ENCODE results near the gene MYO5B. TPM values are rescaled to one million over a fixed set of nuclear protein-coding genes. Genes with fewer than 3 reads are reported as not detected.

MYO5B gene
- total and polyA plus RNA-seq, 2 donors (not counting 1 experiment from before 2014, with no cell fraction given) = 0.30 to 1.7 TPM

DNA sequence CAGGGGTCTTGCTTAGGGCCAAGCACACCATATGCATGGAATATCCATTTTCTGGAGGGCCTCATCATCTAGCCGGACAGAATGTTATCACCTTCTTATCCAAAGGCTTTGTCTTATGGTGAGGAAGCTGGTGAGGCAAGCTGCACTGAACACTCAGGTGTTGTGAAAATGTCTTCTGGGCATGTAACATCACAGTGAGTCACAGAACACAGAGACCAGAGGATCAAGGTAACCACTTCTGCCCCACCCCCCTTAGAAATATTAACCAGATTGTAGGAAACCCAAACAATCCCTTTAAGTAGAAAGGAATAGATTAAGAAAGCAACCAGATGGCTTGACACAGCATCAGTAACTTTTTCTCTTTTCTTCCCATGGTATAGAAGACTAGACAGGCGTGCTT is 51.1 kb downstream of the MYO5B start:
- Mint-ChIP-seq H3K4me1 (no peaks in the 10 kb centered on the region), H3K4me3 (no peak overlapping the region), H3K27ac (no peak overlapping the region), H3K9me3 (ENCODE audit: insufficient read depth) (peaks cover 2% of the 10 kb centered on the region), H3K27me3 (peaks cover 42% of the 10 kb centered on the region)
- H3K9me3 ChIP-seq (ENCODE audit: control extremely low read depth in 1 of 3, control insufficient read depth in 2 of 3, insufficient read depth in 1 of 3, low read length in 2 of 3) = no peaks in the 10 kb centered on the region
- intact Hi-C loops (cut with micrococcal nuclease) = no loop called here
- no peak overlapping the region for H2AFZ ChIP-seq (ENCODE audit: insufficient read depth, low read depth, low read length, poor library complexity, severe bottlenecking)
- no peaks in the 10 kb centered on the region for H3K4me1 ChIP-seq (ENCODE audit: control insufficient read depth in 2 of 2, insufficient read depth in 2 of 2, low read length in 2 of 2)
- DNase-seq = no peak
- H3K27me3 ChIP-seq (replicated peaks in 1 of 4; ENCODE audit: control extremely low read depth in 1 of 4, control insufficient read depth in 3 of 4, insufficient read depth in 4 of 4, low read length in 3 of 4) = peaks cover 0 to 9% (median 1%) of the 10 kb centered on the region in 4 experiments
- ChIA-PET POLR2A (no interaction called here), CTCF (no interaction called here)
- no CpG with 5 or more reads among the region's 2 CpGs for WGBS (ENCODE audit: insufficient coverage)
- H4K20me1 ChIP-seq (ENCODE audit: control insufficient read depth, insufficient read depth, low read length, poor library complexity, severe bottlenecking) = no peaks in the 10 kb centered on the region
- no peaks in the 10 kb centered on the region for H3K36me3 ChIP-seq (replicated peaks in 1 of 2; ENCODE audit: control extremely low read depth in 1 of 2, control insufficient read depth in 1 of 2, extremely low read depth in 1 of 2, insufficient read depth in 2 of 2, low read length in 1 of 2)
- H3K4me2 ChIP-seq (replicated peaks; ENCODE audit: low read depth, low read length, poor library complexity, severe bottlenecking) = no peak overlapping the region
- no peak overlapping the region for H3K27ac ChIP-seq (ENCODE audit: low read length in 2 of 2)
- no peak overlapping the region for H3K4me3 ChIP-seq (ENCODE audit: control extremely low read depth in 1 of 5, extremely low read depth in 1 of 5, insufficient read depth in 1 of 5, low read depth in 2 of 5, low read length in 4 of 5)
- no peak for ATAC-seq (ENCODE audit: low read depth)
- no peaks in the 10 kb centered on the region for H3K79me2 ChIP-seq (ENCODE audit: control insufficient read depth, insufficient read depth, low read length)
- no peak overlapping the region for H3K9ac ChIP-seq (ENCODE audit: low read length)
- no peak for TF ChIP-seq EZH2 (IDR thresholded peaks at IDR 0.05; ENCODE audit: borderline replicate concordance, insufficient read depth, low read depth, low read length, poor library complexity, severe bottlenecking)
- TF ChIP-seq, protein P1, sequence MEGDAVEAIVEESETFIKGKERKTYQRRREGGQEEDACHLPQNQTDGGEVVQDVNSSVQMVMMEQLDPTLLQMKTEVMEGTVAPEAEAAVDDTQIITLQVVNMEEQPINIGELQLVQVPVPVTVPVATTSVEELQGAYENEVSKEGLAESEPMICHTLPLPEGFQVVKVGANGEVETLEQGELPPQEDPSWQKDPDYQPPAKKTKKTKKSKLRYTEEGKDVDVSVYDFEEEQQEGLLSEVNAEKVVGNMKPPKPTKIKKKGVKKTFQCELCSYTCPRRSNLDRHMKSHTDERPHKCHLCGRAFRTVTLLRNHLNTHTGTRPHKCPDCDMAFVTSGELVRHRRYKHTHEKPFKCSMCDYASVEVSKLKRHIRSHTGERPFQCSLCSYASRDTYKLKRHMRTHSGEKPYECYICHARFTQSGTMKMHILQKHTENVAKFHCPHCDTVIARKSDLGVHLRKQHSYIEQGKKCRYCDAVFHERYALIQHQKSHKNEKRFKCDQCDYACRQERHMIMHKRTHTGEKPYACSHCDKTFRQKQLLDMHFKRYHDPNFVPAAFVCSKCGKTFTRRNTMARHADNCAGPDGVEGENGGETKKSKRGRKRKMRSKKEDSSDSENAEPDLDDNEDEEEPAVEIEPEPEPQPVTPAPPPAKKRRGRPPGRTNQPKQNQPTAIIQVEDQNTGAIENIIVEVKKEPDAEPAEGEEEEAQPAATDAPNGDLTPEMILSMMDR (IDR thresholded peaks at IDR 0.05) = no peak

GRCh38 chr18:50143294-50143693 is 51.7 kb downstream of the MYO5B start:
- intact Hi-C loops (cut with micrococcal nuclease) = no loop called here
- no peaks in the 10 kb centered on the region for H3K4me1 ChIP-seq (ENCODE audit: control insufficient read depth in 2 of 2, insufficient read depth in 2 of 2, low read length in 2 of 2)
- Mint-ChIP-seq H3K27me3 (peaks cover 45% of the 10 kb centered on the region), H3K4me3 (no peak overlapping the region), H3K27ac (no peak overlapping the region), H3K9me3 (ENCODE audit: insufficient read depth) (peaks cover 2% of the 10 kb centered on the region), H3K4me1 (no peaks in the 10 kb centered on the region)
- H3K9me3 ChIP-seq (ENCODE audit: control extremely low read depth in 1 of 3, control insufficient read depth in 2 of 3, insufficient read depth in 1 of 3, low read length in 2 of 3) = no peaks in the 10 kb centered on the region
- no peaks in the 10 kb centered on the region for H4K20me1 ChIP-seq (ENCODE audit: control insufficient read depth, insufficient read depth, low read length, poor library complexity, severe bottlenecking)
- H3K4me3 ChIP-seq (ENCODE audit: control extremely low read depth in 1 of 5, extremely low read depth in 1 of 5, insufficient read depth in 1 of 5, low read depth in 2 of 5, low read length in 4 of 5) = no peak overlapping the region
- CTCF ChIA-PET = no interaction called here
- no peak for DNase-seq
- no peak overlapping the region for H2AFZ ChIP-seq (ENCODE audit: insufficient read depth, low read depth, low read length, poor library complexity, severe bottlenecking)
- no peaks in the 10 kb centered on the region for H3K36me3 ChIP-seq (replicated peaks in 1 of 2; ENCODE audit: control extremely low read depth in 1 of 2, control insufficient read depth in 1 of 2, extremely low read depth in 1 of 2, insufficient read depth in 2 of 2, low read length in 1 of 2)
- TF ChIP-seq, protein P1 (IDR thresholded peaks at IDR 0.05) = no peak
- no peak for TF ChIP-seq EZH2 (IDR thresholded peaks at IDR 0.05; ENCODE audit: borderline replicate concordance, insufficient read depth, low read depth, low read length, poor library complexity, severe bottlenecking)
- POLR2A ChIA-PET = no interaction called here
- ATAC-seq (ENCODE audit: low read depth) = no peak
- no CpG with 5 or more reads among the region's 3 CpGs for WGBS (ENCODE audit: insufficient coverage)
- H3K27ac ChIP-seq (ENCODE audit: low read length in 2 of 2) = no peak overlapping the region
- H3K79me2 ChIP-seq (ENCODE audit: control insufficient read depth, insufficient read depth, low read length) = no peaks in the 10 kb centered on the region
- no peak overlapping the region for H3K9ac ChIP-seq (ENCODE audit: low read length)
- H3K27me3 ChIP-seq (replicated peaks in 1 of 4; ENCODE audit: control extremely low read depth in 1 of 4, control insufficient read depth in 3 of 4, insufficient read depth in 4 of 4, low read length in 3 of 4) = peaks cover 0 to 9% (median 1%) of the 10 kb centered on the region in 4 experiments
- no peak overlapping the region for H3K4me2 ChIP-seq (replicated peaks; ENCODE audit: low read depth, low read length, poor library complexity, severe bottlenecking)

All from B cell (primary cell).